ENCODE data around the gene CFAP57.
"Not testable (repeated sequence)": the region's sequence is repeated elsewhere in the genome, so short reads cannot be mapped to it uniquely, and the experiment has no call there.

CFAP57 gene

GRCh38 chr1:43171876-43172526, at the start of gene CFAP57, which contains the start of gene EBNA1BP2:
Gene CFAP57 (plus strand): TSS chr1:43172330. CDS start chr1:43172754, 424 bp downstream.
Gene EBNA1BP2 (minus strand): TSS chr1:43172290. CDS start chr1:43172118, 172 bp downstream.
- peak; percentile 84 to 85 for DNase-seq (ENCODE audit: low read depth in 2 of 2, low spot score in 1 of 2)

- no peak for DNase-seq (ENCODE audit: low read depth in 2 of 2, low spot score in 1 of 2)
Observed at GRCh38 chr1:43123031-43123430, 49.1 kb upstream of the CFAP57 start.

GRCh38 chr1:43128816-43129215, 43.3 kb upstream of the CFAP57 start:
- no peak for DNase-seq (ENCODE audit: low read depth in 2 of 2, low spot score in 1 of 2)

GRCh38 chr1:43129426-43129825, 42.7 kb upstream of the CFAP57 start:
- no peak for DNase-seq (ENCODE audit: low read depth in 2 of 2, low spot score in 1 of 2)

- no peak for DNase-seq (ENCODE audit: low read depth in 2 of 2, low spot score in 1 of 2)
Observed at GRCh38 chr1:43134068-43134467, 38.1 kb upstream of the CFAP57 start.

- no peak for DNase-seq (ENCODE audit: low read depth in 2 of 2, low spot score in 1 of 2)
Observed at GRCh38 chr1:43134640-43135039, 37.5 kb upstream of the CFAP57 start.

GRCh38 chr1:43135857-43136781, 36.0 kb upstream of the CFAP57 start:
- DNase-seq (ENCODE audit: low read depth in 2 of 2, low spot score in 1 of 2), result no peak

GRCh38 chr1:43137445-43138052, 34.6 kb upstream of the CFAP57 start:
- no peak for DNase-seq (ENCODE audit: low read depth in 2 of 2, low spot score in 1 of 2)

GRCh38 chr1:43139295-43139694, 32.8 kb upstream of the CFAP57 start:
- not testable (repeated sequence) for DNase-seq (ENCODE audit: low read depth in 2 of 2, low spot score in 1 of 2)

GRCh38 chr1:43140010-43140409, 32.1 kb upstream of the CFAP57 start:
- no peak for DNase-seq (ENCODE audit: low read depth in 2 of 2, low spot score in 1 of 2)

- DNase-seq (ENCODE audit: low read depth in 2 of 2, low spot score in 1 of 2), result no peak
Observed at GRCh38 chr1:43140583-43140982, 31.5 kb upstream of the CFAP57 start.

- DNase-seq (ENCODE audit: low read depth in 2 of 2, low spot score in 1 of 2), result no peak
Observed at GRCh38 chr1:43143441-43143888, 28.7 kb upstream of the CFAP57 start.

GRCh38 chr1:43144237-43144636, 27.9 kb upstream of the CFAP57 start:
- no peak for DNase-seq (ENCODE audit: low read depth in 2 of 2, low spot score in 1 of 2)

GRCh38 chr1:43147625-43148327, 24.4 kb upstream of the CFAP57 start:
- DNase-seq (ENCODE audit: low read depth in 2 of 2, low spot score in 1 of 2), result no peak

GRCh38 chr1:43149889-43150288, 22.2 kb upstream of the CFAP57 start:
- DNase-seq (ENCODE audit: low read depth in 2 of 2, low spot score in 1 of 2), result no peak

- DNase-seq (ENCODE audit: low read depth in 2 of 2, low spot score in 1 of 2), result no peak
Observed at GRCh38 chr1:43152866-43153265, 19.3 kb upstream of the CFAP57 start.

- DNase-seq (ENCODE audit: low read depth in 2 of 2, low spot score in 1 of 2), result no peak
Observed at GRCh38 chr1:43153443-43153842, 18.7 kb upstream of the CFAP57 start.

GRCh38 chr1:43156026-43156425, 16.1 kb upstream of the CFAP57 start:
- no peak for DNase-seq (ENCODE audit: low read depth in 2 of 2, low spot score in 1 of 2)

GRCh38 chr1:43165162-43165561, 7.0 kb upstream of the CFAP57 start:
- DNase-seq (ENCODE audit: low read depth in 2 of 2, low spot score in 1 of 2), result no peak

- no peak for DNase-seq (ENCODE audit: low read depth in 2 of 2, low spot score in 1 of 2)
Observed at GRCh38 chr1:43165765-43166164, 6.4 kb upstream of the CFAP57 start.

GRCh38 chr1:43171312-43171875, 736 bp upstream of the CFAP57 start:
- DNase-seq (ENCODE audit: low read depth in 2 of 2, low spot score in 1 of 2), result no peak
